Fibroblast of lung (primary cell): ENCODE measurements around the gene FGF22.

Experiments
- CTCF ChIP-seq, 2 donors: IDR thresholded peaks in 1 of 2; conservative IDR thresholded peaks in 1 of 2; 1 replicate in 1 of 2; 2 replicates in 1 of 2; pipeline ENCODE4 v1.5.1; 2011 to 2012; ENCODE audit warnings: low read length in 2 of 2, control low read depth in 1 of 2, inconsistent platforms in 1 of 2, low read depth in 1 of 2, mild to moderate bottlenecking in 1 of 2
- EZH2 ChIP-seq: IDR thresholded peaks from 2 replicates; pipeline ENCODE4 v1.5.1; 2012; ENCODE audit warnings: low read length, control low read depth, mild to moderate bottlenecking; ENCODE audit errors: missing control alignments

- TF ChIP-seq CTCF (conservative IDR thresholded peaks at IDR 0.05 in 1 of 2, IDR thresholded peaks at IDR 0.05 in 1 of 2; ENCODE audit: low read depth in 1 of 2, low read length in 2 of 2) = no peak
- no peak for TF ChIP-seq EZH2
Observed at GRCh38 chr19:612941-613340, 26.7 kb upstream of the FGF22 start.
